Measurements from ENCODE around the gene NPTX2.

DNA sequence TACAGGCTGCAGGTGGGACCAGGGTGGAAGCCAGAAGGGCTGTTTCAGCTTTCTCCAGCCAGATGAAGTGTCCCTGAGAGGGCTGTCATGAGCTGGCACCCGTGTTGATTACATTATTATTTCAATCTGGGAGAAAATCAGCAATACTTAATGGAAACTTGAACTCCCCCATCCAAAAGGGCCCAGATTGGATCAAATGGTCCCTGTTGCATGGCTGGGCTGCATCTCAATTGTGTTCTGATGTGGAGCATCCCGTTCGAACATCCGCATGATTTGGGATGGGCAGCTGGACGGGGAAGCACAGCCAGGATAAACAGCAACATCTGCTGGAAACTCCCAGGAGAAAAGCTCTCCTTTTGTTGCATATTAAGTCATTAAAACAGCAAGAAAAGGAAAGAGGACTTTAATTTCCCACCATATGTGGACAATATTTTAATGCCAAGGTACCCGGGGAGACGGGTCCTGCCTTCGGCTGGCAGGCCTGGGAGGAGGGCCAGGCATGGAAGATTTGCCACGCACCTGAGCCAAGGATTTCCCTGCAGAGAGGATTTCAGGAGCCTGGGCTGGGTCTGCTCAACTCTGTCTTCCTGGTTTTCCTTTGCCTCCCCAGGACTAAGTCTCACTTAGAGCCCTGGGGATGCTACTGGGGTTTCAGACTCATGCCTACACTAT is 52.4 kb downstream of the NPTX2 start:
- TF ChIP-seq, protein P1, sequence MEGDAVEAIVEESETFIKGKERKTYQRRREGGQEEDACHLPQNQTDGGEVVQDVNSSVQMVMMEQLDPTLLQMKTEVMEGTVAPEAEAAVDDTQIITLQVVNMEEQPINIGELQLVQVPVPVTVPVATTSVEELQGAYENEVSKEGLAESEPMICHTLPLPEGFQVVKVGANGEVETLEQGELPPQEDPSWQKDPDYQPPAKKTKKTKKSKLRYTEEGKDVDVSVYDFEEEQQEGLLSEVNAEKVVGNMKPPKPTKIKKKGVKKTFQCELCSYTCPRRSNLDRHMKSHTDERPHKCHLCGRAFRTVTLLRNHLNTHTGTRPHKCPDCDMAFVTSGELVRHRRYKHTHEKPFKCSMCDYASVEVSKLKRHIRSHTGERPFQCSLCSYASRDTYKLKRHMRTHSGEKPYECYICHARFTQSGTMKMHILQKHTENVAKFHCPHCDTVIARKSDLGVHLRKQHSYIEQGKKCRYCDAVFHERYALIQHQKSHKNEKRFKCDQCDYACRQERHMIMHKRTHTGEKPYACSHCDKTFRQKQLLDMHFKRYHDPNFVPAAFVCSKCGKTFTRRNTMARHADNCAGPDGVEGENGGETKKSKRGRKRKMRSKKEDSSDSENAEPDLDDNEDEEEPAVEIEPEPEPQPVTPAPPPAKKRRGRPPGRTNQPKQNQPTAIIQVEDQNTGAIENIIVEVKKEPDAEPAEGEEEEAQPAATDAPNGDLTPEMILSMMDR (IDR thresholded peaks at IDR 0.05; ENCODE audit: borderline replicate concordance, extremely low read depth, low read length, poor library complexity, severe bottlenecking): no peak
- TF ChIP-seq EZH2 (IDR thresholded peaks at IDR 0.05; ENCODE audit: borderline replicate concordance, low read depth, low read length, severe bottlenecking): no peak
